Omental fat pad (tissue), 4 donors: ENCODE data around the gene RUFY2. TPM values are rescaled to one million over a fixed set of nuclear protein-coding genes. Genes with fewer than 3 reads are reported as not detected.

Experiments used
- ATAC-seq: fragments of 150-250 bp; one replicate; pipeline ENCODE4 v1.9.1; 2016; ENCODE audit warnings: mild to moderate bottlenecking, moderate library complexity; ENCODE audit not compliant: low FRiP score
- DNase-seq: peaks from one replicate; pipeline ENCODE4 v3.0.0-alpha.2; 2019; ENCODE audit warnings: low spot score
- total RNA-seq, 4 donors: library from RNA; depleted of rRNA; stranded (reverse); fragments of >200 nt; gene quantifications; one replicate each; pipeline ENCODE4 v1.1.0, GENCODE V29; 2016
- TF ChIP-seq, protein P1 (sequence below), 3 donors: fragments of 450-650 bp; IDR thresholded peaks; one replicate each; pipeline ENCODE4 v1.5.1; 2016 to 2017; ENCODE audit warnings: antibody characterized with exemption in 3 of 3, mild to moderate bottlenecking in 3 of 3, moderate library complexity in 2 of 3

Gene RUFY2
- total RNA-seq, 4 donors from 2014 or later, result 21.3 to 34.5 (median 22.8) TPM

GRCh38 chr10:68302503-68302823 is 104.6 kb downstream of the RUFY2 start:
- TF ChIP-seq, protein P1, sequence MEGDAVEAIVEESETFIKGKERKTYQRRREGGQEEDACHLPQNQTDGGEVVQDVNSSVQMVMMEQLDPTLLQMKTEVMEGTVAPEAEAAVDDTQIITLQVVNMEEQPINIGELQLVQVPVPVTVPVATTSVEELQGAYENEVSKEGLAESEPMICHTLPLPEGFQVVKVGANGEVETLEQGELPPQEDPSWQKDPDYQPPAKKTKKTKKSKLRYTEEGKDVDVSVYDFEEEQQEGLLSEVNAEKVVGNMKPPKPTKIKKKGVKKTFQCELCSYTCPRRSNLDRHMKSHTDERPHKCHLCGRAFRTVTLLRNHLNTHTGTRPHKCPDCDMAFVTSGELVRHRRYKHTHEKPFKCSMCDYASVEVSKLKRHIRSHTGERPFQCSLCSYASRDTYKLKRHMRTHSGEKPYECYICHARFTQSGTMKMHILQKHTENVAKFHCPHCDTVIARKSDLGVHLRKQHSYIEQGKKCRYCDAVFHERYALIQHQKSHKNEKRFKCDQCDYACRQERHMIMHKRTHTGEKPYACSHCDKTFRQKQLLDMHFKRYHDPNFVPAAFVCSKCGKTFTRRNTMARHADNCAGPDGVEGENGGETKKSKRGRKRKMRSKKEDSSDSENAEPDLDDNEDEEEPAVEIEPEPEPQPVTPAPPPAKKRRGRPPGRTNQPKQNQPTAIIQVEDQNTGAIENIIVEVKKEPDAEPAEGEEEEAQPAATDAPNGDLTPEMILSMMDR (IDR thresholded peaks at IDR 0.05), result no peak
- DNase-seq (no peak), ATAC-seq (no peak)

- ATAC-seq (no peak), DNase-seq (no peak)
- TF ChIP-seq, protein P1 (IDR thresholded peaks at IDR 0.05), result no peak
These were observed 105.1 kb downstream of the RUFY2 start for GRCh38 chr10:68301790-68302502.

DNA sequence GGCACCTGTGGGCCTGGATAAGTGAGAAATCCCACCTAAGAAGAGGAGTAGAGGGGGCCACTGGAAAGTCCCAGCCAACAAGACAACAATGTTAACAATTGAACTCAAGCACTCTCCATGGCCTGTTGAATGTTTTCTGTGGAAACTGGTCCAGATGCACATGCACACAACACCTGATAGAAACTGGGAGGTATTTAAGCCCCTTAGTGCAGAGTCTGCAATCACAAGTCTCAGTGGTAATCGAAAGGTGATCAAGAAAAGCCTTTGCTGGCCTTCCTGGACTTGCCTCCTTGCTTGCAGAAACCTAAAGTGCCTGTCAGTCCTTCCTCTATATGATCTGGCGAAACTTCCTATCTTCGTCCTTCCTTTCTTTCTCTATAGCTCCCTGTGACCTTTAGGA is 105.8 kb downstream of the RUFY2 start:
- DNase-seq (no peak), ATAC-seq (no peak)
- TF ChIP-seq, protein P1 (IDR thresholded peaks at IDR 0.05), result no peak

- ATAC-seq (no peak), DNase-seq (no peak)
- TF ChIP-seq, protein P1 (IDR thresholded peaks at IDR 0.05), result no peak
These were observed 110.0 kb downstream of the RUFY2 start for GRCh38 chr10:68296843-68297663.

Other genes with a start within 250 kb of the RUFY2 start
- not detected for gene ATOH7, start 175.2 kb downstream of the RUFY2 start, total RNA-seq
- 10 to 100 TPM; 52.4 to 72.2 (median 63.2) TPM for gene HNRNPH3, start 75.2 kb downstream of the RUFY2 start, total RNA-seq
- 10 to 100 TPM in 1 of 4 donors, 1 to 10 TPM in 3; 4.9 to 12.3 (median 7.6) TPM for gene PBLD, start 74.3 kb downstream of the RUFY2 start, total RNA-seq
- 1 to 10 TPM; 2.3 to 4.1 (median 3.3) TPM for gene DNA2, start 64.7 kb upstream of the RUFY2 start, total RNA-seq
- gene SLC25A16, start 120.2 kb upstream of the RUFY2 start, total RNA-seq, result 10 to 100 TPM; 22.9 to 64.3 (median 28.6) TPM
- gene TET1, start 153.1 kb upstream of the RUFY2 start, total RNA-seq, result 1 to 10 TPM; 3.1 to 7.1 (median 6.2) TPM